Endothelial cell of umbilical vein (primary cell): ENCODE data around the gene ARHGEF12. TPM values are rescaled to one million over a fixed set of nuclear protein-coding genes. Genes with fewer than 3 reads are reported as not detected.

Source experiments
- BruUV-seq: library from RNA; stranded (reverse); fragments of 400-500 nt; replicated peaks from 2 replicates; lab custom pipeline; 2021; lab: Mats Ljungman, UMichigan
- CTCF ChIA-PET: fragments of 300-600, 350-600 bp; sonication (Branson Sonifier 250); formaldehyde crosslinking; loops from one replicate; lab custom pipeline; 2021; ENCODE audit warnings: antibody characterized with exemption, inconsistent platforms; lab: Charles Lee
- POLR2A ChIA-PET: fragments of 300-600, 350-600 bp; sonication (Branson Sonifier 250); formaldehyde crosslinking; loops from one replicate; lab custom pipeline; 2021; ENCODE audit warnings: antibody characterized with exemption, inconsistent platforms; lab: Charles Lee
- DNase-seq: peaks from one replicate; pipeline ENCODE4 v3.0.0-alpha.2; 2011; ENCODE audit warnings: low read depth, low spot score
- FAIRE-seq: peaks from 2 replicates; lab custom pipeline; 2011; peaks lifted over from hg19 to GRCh38; lab: Jason Lieb, UNC
- H2AFZ ChIP-seq: 2 replicates; pipeline ENCODE4 v1.6.0; 2012; ENCODE audit warnings: low read depth, low read length, control low read depth, inconsistent platforms
- H3K27ac ChIP-seq: 2 replicates; pipeline ENCODE4 v1.5.1; 2011; ENCODE audit warnings: low read depth, mild to moderate bottlenecking, control low read depth, low read length, moderate library complexity; ENCODE audit not compliant: insufficient read depth
- H3K27me3 ChIP-seq, 2 experiments: 2 replicates each; pipeline versions ENCODE4 v1.6.0 to v1.6.1; 2011; ENCODE audit warnings: low read length in 2 of 2, mixed read lengths in 1 of 2; ENCODE audit not compliant: control insufficient read depth in 2 of 2, insufficient read depth in 2 of 2
- H3K36me3 ChIP-seq, 2 experiments: 2 replicates in 1 of 2; 3 replicates in 1 of 2; pipeline ENCODE4 v1.5.1; 2011; ENCODE audit warnings: low read length in 2 of 2, mild to moderate bottlenecking in 1 of 2, moderate library complexity in 1 of 2; ENCODE audit not compliant: control insufficient read depth in 2 of 2, insufficient read depth in 2 of 2; ENCODE audit errors: extremely low read depth in 1 of 2
- H3K4me1 ChIP-seq: 3 replicates; pipeline ENCODE4 v1.5.1; 2011; ENCODE audit warnings: mild to moderate bottlenecking, low read length; ENCODE audit not compliant: control insufficient read depth, insufficient read depth; ENCODE audit errors: extremely low read depth
- H3K4me2 ChIP-seq: 2 replicates; pipeline ENCODE4 v1.6.1; 2011; ENCODE audit warnings: low read length, control low read depth, mixed read lengths; ENCODE audit not compliant: insufficient read depth
- H3K4me3 ChIP-seq, 3 experiments: fragments of 200-600 bp in 1 of 3; sonication (generic), shearing (Covaris generic) in 1 of 3; replicated peaks in 1 of 3; 2 replicates each; pipeline ENCODE4 v1.5.1; 2011 to 2016; ENCODE audit warnings: control low read depth in 3 of 3, low read length in 3 of 3, mild to moderate bottlenecking in 2 of 3, inconsistent platforms in 1 of 3, low read depth in 1 of 3, moderate library complexity in 1 of 3; ENCODE audit not compliant: insufficient read depth in 1 of 3
- H3K79me2 ChIP-seq: 2 replicates; pipeline ENCODE4 v1.6.0; 2012; ENCODE audit warnings: low read length, inconsistent platforms; ENCODE audit not compliant: control insufficient read depth, insufficient read depth
- H3K9ac ChIP-seq: replicated peaks from 2 replicates; pipeline ENCODE3; 2011; ENCODE audit warnings: low read length, control low read depth; ENCODE audit not compliant: insufficient read depth; ENCODE audit errors: extremely low read depth
- H3K9me1 ChIP-seq: replicated peaks from 3 replicates; pipeline ENCODE4 v1.6.0; 2011; ENCODE audit warnings: mild to moderate bottlenecking, low read length; ENCODE audit not compliant: control insufficient read depth, insufficient read depth; ENCODE audit errors: extremely low read depth
- H3K9me3 ChIP-seq: replicated peaks from 2 replicates; pipeline ENCODE4 v1.5.1; 2012; ENCODE audit warnings: low read length, inconsistent platforms; ENCODE audit not compliant: control insufficient read depth, insufficient read depth
- H4K20me1 ChIP-seq: replicated peaks from 2 replicates; pipeline ENCODE3; 2011; ENCODE audit warnings: mild to moderate bottlenecking, low read length; ENCODE audit not compliant: control insufficient read depth, insufficient read depth; ENCODE audit errors: extremely low read depth
- CTCF ChIP-seq, 2 donors: IDR thresholded peaks; 1 replicate in 1 of 2; 2 replicates in 1 of 2; pipeline ENCODE4 v1.5.1; 2011; ENCODE audit warnings: low read length in 2 of 2, mild to moderate bottlenecking in 2 of 2, moderate library complexity in 2 of 2, control low read depth in 1 of 2, inconsistent platforms in 1 of 2, low read depth in 1 of 2; ENCODE audit not compliant: insufficient read depth in 1 of 2; ENCODE audit errors: extremely low read depth in 1 of 2
- EZH2 ChIP-seq: IDR thresholded peaks from 2 replicates; pipeline ENCODE4 v1.6.1; 2012; ENCODE audit warnings: borderline replicate concordance, low read depth, mild to moderate bottlenecking, moderate library complexity, low read length, inconsistent platforms; ENCODE audit not compliant: severe bottlenecking
- GATA2 ChIP-seq: IDR thresholded peaks from 2 replicates; pipeline ENCODE4 v1.7.0; 2011; ENCODE audit warnings: low read depth, mild to moderate bottlenecking, moderate library complexity, mixed read lengths, low read length; ENCODE audit not compliant: insufficient read length, insufficient read depth
- JUN ChIP-seq: IDR thresholded peaks from 2 replicates; pipeline ENCODE4 v1.6.1; 2011; ENCODE audit warnings: borderline replicate concordance, low read depth; ENCODE audit not compliant: insufficient read length, insufficient read depth
- MYC ChIP-seq: IDR thresholded peaks from one replicate; pipeline ENCODE4 v1.6.1; 2011; ENCODE audit warnings: mild to moderate bottlenecking, low read depth, low read length
- POLR2A ChIP-seq: IDR thresholded peaks from 2 replicates; pipeline ENCODE4 v1.6.1; 2012; ENCODE audit warnings: low read depth, mild to moderate bottlenecking, control low read depth, low read length
- POLR2AphosphoS5 ChIP-seq: IDR thresholded peaks from 2 replicates; pipeline ENCODE4 v1.6.1; 2012; ENCODE audit warnings: low read depth, mild to moderate bottlenecking, control low read depth, low read length, moderate library complexity; ENCODE audit not compliant: insufficient read depth
- dilution Hi-C: fragments of 300-500 bp; cut with MboI; formaldehyde crosslinking; loops from one replicate; pipeline ENCODE4 v1.15.0; 2019; ENCODE audit warnings: low sequenced_read_pairs; ENCODE audit not compliant: extremely low pct_ligation_motif_present
- intact Hi-C: fragments of 100-400 bp; cut with micrococcal nuclease; formaldehyde crosslinking; loops from one replicate; pipeline ENCODE4 v1.10.0; 2022
- polyA plus RNA-seq, 4 experiments: library from polyadenylated mRNA; depleted of rRNA in 3 of 4; stranded (reverse) in 3 of 4; unstranded in 1 of 4; fragments of >200 nt; gene quantifications; 2 replicates each; pipeline versions ENCODE4 v1.2.1 to v1.2.3, GENCODE V29; 2011 to 2012; ENCODE audit warnings: missing spikeins in 1 of 4
- total RNA-seq: library from RNA; stranded (reverse); gene quantifications from 2 replicates; pipeline ENCODE4 v1.2.3, GENCODE V29; 2021

The ARHGEF12 gene
- total and polyA plus RNA-seq, 2 donors (not counting 3 experiments of a cell fraction or from before 2014, with no cell fraction given): 20.9 to 125 TPM

- POLR2A ChIA-PET: no interaction called here
- Histone ChIP-seq H3K4me2 (no peak overlapping the region), H3K27me3 (no peaks in the 10 kb centered on the region), H2AFZ (no peak overlapping the region), H3K36me3 (no peaks in the 10 kb centered on the region), H3K4me3 (no peak overlapping the region), H3K9ac (no peak overlapping the region), H3K79me2 (peaks cover 47% of the 10 kb centered on the region), H3K27ac (no peak overlapping the region), H3K4me1 (peaks cover 9% of the 10 kb centered on the region), H3K9me1 (no peaks in the 10 kb centered on the region), H4K20me1 (peaks cover 4% of the 10 kb centered on the region), H3K9me3 (no peaks in the 10 kb centered on the region)
- dilution Hi-C loops (loop anchor here (10.0 kb wide), 1 partner anchor 65 kb away; no protein-coding TSS in a partner anchor), intact Hi-C loops (no loop called here)
- no peak for TF ChIP-seq EZH2
- TF ChIP-seq POLR2AphosphoS5: no peak
- TF ChIP-seq MYC: no peak
- TF ChIP-seq POLR2A: no peak
- DNase-seq: no peak
- CTCF ChIA-PET: interaction anchor here (0.8 to 2.9 kb wide), 5 partner anchors 9 to 75 kb away, joined by 3 to 10 read pairs (median 6); no protein-coding TSS in a partner anchor
- no peak for FAIRE-seq
- no TSS peak for BruUV-seq
Measured at GRCh38 chr11:120409655-120410054, 73.4 kb downstream of the ARHGEF12 start.

- no peaks in the 10 kb centered on the region for H3K9me3 ChIP-seq
- intact Hi-C loops (no loop called here), dilution Hi-C loops (loop anchor here (10.0 kb wide), 1 partner anchor 66 kb away; no protein-coding TSS in a partner anchor)
- no peak for FAIRE-seq
- no peaks in the 10 kb centered on the region for H3K27me3 ChIP-seq
- H3K9me1 ChIP-seq: no peaks in the 10 kb centered on the region
- H3K9ac ChIP-seq: no peak overlapping the region
- DNase-seq: no peak
- no peak overlapping the region for H3K4me3 ChIP-seq
- H3K27ac ChIP-seq: no peak overlapping the region
- peaks cover 6% of the 10 kb centered on the region for H3K4me1 ChIP-seq
- H3K4me2 ChIP-seq: no peak overlapping the region
- CTCF ChIA-PET: interaction anchor here (0.8 to 2.9 kb wide), 5 partner anchors 9 to 76 kb away, joined by 4 to 10 read pairs (median 6); no protein-coding TSS in a partner anchor
- POLR2A ChIA-PET: interaction anchor here (0.7 kb wide), 1 partner anchor 9 kb away, joined by 3 read pairs; no protein-coding TSS in a partner anchor
- no TSS peak for BruUV-seq
- H3K36me3 ChIP-seq: no peaks in the 10 kb centered on the region
- peaks cover 4% of the 10 kb centered on the region for H4K20me1 ChIP-seq
- H3K79me2 ChIP-seq: peaks cover 42% of the 10 kb centered on the region
- no peak overlapping the region for H2AFZ ChIP-seq
- TF ChIP-seq EZH2: no peak
- TF ChIP-seq JUN: no peak
- TF ChIP-seq MYC: no peak
- no peak for TF ChIP-seq POLR2A
- no peak for TF ChIP-seq CTCF (IDR thresholded peaks at IDR 0.05; ENCODE audit: extremely low read depth in 1 of 2, insufficient read depth in 1 of 2, low read depth in 1 of 2, low read length in 2 of 2)
- no peak for TF ChIP-seq GATA2
Measured at GRCh38 chr11:120410622-120411380, 74.6 kb downstream of the ARHGEF12 start.
